ENCODE data around the gene PRKCE. TPM values are rescaled to one million over a fixed set of nuclear protein-coding genes. Genes with fewer than 3 reads are reported as not detected.

PRKCE gene
- total RNA-seq, 6 experiments from 2014 or later = 5.2 to 18.8 (median 11.0) TPM

GRCh38 chr2:46173636-46174250 is 522.3 kb downstream of the PRKCE start:
- no peaks in the 10 kb centered on the region for H3K27me3 ChIP-seq
- ATAC-seq (no peak), DNase-seq (peak in 1 of 3 donors; percentile 35)
- WGBS (ENCODE audit: insufficient coverage, low coverage, low lambda C conversion rate, missing lambda C conversion rate) = 80% methylated on average over 5 of the region's 7 CpGs
- no peaks in the 10 kb centered on the region for H3K36me3 ChIP-seq
- no peak overlapping the region for H3K4me3 ChIP-seq
- no peak overlapping the region for H3K27ac ChIP-seq
- no peaks in the 10 kb centered on the region for H3K4me1 ChIP-seq
- intact Hi-C loops (cut with DNase I) = no loop called here
- no peak for TF ChIP-seq POLR2A (IDR thresholded peaks at IDR 0.05)
- TF ChIP-seq CTCF (IDR thresholded peaks at IDR 0.05) = no peak
- no peaks in the 10 kb centered on the region for H3K9me3 ChIP-seq

GRCh38 chr2:46174345-46175170 is 523.1 kb downstream of the PRKCE start:
- TF ChIP-seq CTCF (IDR thresholded peaks at IDR 0.05) (no peak), POLR2A (IDR thresholded peaks at IDR 0.05) (no peak)
- Histone ChIP-seq H3K36me3 (no peaks in the 10 kb centered on the region), H3K27me3 (no peaks in the 10 kb centered on the region), H3K9me3 (no peaks in the 10 kb centered on the region), H3K4me1 (no peaks in the 10 kb centered on the region), H3K4me3 (no peak overlapping the region), H3K27ac (no peak overlapping the region)
- intact Hi-C loops (cut with DNase I) = no loop called here
- DNase-seq (peak in 1 of 3 donors; percentile 31), ATAC-seq (no peak)
- WGBS (ENCODE audit: insufficient coverage, low coverage, low lambda C conversion rate, missing lambda C conversion rate) = 82% methylated on average over 5 of the region's 14 CpGs

- TF ChIP-seq POLR2A (IDR thresholded peaks at IDR 0.05) (no peak), CTCF (IDR thresholded peaks at IDR 0.05) (no peak)
- no peak for ATAC-seq
- intact Hi-C loops (cut with DNase I) = no loop called here
Observed at GRCh38 chr2:46175419-46175818, 523.9 kb downstream of the PRKCE start.

GRCh38 chr2:46177461-46178089 is 526.1 kb downstream of the PRKCE start:
- Histone ChIP-seq H3K27me3 (no peaks in the 10 kb centered on the region), H3K4me3 (no peak overlapping the region), H3K9me3 (no peaks in the 10 kb centered on the region), H3K4me1 (no peaks in the 10 kb centered on the region), H3K27ac (no peak overlapping the region), H3K36me3 (no peaks in the 10 kb centered on the region)
- no peak for TF ChIP-seq CTCF (IDR thresholded peaks at IDR 0.05)
- no peak for TF ChIP-seq POLR2A (IDR thresholded peaks at IDR 0.05)
- intact Hi-C loops (cut with DNase I) = no loop called here
- ATAC-seq (no peak), DNase-seq (peak in 1 of 3 donors; percentile 22)
- WGBS (ENCODE audit: insufficient coverage, low coverage, low lambda C conversion rate, missing lambda C conversion rate) = 70% methylated on average over 5 of the region's 6 CpGs

More at GRCh38 chr2:46175419-46175818, 523.9 kb downstream of the PRKCE start:
- Histone ChIP-seq H3K9me3 (no peaks in the 10 kb centered on the region), H3K27me3 (no peaks in the 10 kb centered on the region), H3K4me1 (no peaks in the 10 kb centered on the region), H3K27ac (no peak overlapping the region), H3K4me3 (no peak overlapping the region), H3K36me3 (no peaks in the 10 kb centered on the region)
- WGBS (ENCODE audit: insufficient coverage, low coverage, low lambda C conversion rate, missing lambda C conversion rate) = 95% methylated on average over 4 of the region's 4 CpGs
- no peak for DNase-seq
